AG09319 (cell line): Measurements from ENCODE around the gene HPCAL1.

Source experiments
- DNase-seq: peaks from one replicate; pipeline ENCODE4 v3.0.0-alpha.2; 2010; ENCODE audit warnings: low read depth; ENCODE audit errors: extremely low read depth
- CTCF ChIP-seq: IDR thresholded peaks from 2 replicates; pipeline ENCODE4 v1.5.1; 2011; ENCODE audit warnings: low read depth, mild to moderate bottlenecking, inconsistent platforms, low read length, moderate library complexity

The HPCAL1 gene

GRCh38 chr2:10276481-10277292 is 26.0 kb upstream of the HPCAL1 start:
- DNase-seq: no peak
- no peak for TF ChIP-seq CTCF

GRCh38 chr2:10277293-10278028 is 25.2 kb upstream of the HPCAL1 start:
- DNase-seq: no peak
- TF ChIP-seq CTCF: no peak

- no peak for DNase-seq
- TF ChIP-seq CTCF: no peak
Measured at GRCh38 chr2:10278029-10278762, 24.5 kb upstream of the HPCAL1 start.

- TF ChIP-seq CTCF: no peak
- no peak for DNase-seq
Measured at GRCh38 chr2:10278763-10279471, 23.8 kb upstream of the HPCAL1 start.

GRCh38 chr2:10279472-10279870 is 23.2 kb upstream of the HPCAL1 start:
- DNase-seq: no peak
- TF ChIP-seq CTCF: no peak

- no peak for DNase-seq
- TF ChIP-seq CTCF: no peak
Measured at GRCh38 chr2:10279946-10280463, 22.7 kb upstream of the HPCAL1 start.
